HUDEP-2 (cell line): Measurements from ENCODE around the gene DUOX2.
"Not testable (repeated sequence)": the region's sequence is repeated elsewhere in the genome, so short reads cannot be mapped to it uniquely, and the experiment has no call there.

ENCODE experiments used
- DNase-seq, 76 experiments: peaks; one replicate each; lab custom pipeline; 2025; ENCODE audit not compliant: unreplicated experiment in 76 of 76; lab: John Stamatoyannopoulos, UW

Gene DUOX2

DNA sequence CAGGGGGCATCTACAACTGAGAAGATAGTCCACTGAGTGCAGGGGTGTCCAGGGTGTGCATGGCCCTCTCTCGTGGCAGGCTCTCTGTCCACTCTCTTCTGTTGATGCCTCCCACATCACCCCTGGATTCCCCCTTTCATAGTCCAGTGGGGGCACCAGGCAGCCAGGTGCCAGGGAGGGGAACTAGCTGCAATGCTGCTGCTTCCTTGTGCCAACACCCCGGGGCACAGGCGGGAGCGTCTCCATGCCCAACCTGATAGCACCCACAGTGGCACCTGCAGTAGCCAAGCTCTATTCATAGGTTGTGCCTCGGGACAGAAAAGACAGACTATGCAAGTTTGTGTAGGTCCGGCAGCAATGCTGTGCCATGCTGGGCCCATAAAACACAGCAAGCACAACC, 11.7 kb downstream of the DUOX2 start:
- no peak for DNase-seq

DNA sequence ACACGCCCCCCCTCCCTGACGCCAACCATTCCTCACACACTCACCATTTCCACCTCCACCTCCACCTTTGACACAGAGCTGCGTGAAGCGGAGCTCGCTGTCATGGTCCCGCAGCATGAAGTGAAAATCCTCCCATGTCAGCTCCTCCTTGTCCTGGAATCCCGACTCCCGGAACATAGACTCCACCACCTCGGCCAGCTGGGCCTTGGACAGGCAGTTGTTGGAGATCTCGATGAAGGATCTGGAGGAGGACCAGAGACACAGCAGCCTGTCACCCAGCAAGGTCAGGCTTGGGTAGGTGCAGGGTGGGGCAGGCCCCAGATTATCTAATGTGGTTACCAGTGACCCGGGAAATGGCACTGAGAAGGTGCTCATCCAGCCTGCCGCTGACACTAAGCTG, 12.2 kb downstream of the DUOX2 start:
- DNase-seq, result no peak

DNA sequence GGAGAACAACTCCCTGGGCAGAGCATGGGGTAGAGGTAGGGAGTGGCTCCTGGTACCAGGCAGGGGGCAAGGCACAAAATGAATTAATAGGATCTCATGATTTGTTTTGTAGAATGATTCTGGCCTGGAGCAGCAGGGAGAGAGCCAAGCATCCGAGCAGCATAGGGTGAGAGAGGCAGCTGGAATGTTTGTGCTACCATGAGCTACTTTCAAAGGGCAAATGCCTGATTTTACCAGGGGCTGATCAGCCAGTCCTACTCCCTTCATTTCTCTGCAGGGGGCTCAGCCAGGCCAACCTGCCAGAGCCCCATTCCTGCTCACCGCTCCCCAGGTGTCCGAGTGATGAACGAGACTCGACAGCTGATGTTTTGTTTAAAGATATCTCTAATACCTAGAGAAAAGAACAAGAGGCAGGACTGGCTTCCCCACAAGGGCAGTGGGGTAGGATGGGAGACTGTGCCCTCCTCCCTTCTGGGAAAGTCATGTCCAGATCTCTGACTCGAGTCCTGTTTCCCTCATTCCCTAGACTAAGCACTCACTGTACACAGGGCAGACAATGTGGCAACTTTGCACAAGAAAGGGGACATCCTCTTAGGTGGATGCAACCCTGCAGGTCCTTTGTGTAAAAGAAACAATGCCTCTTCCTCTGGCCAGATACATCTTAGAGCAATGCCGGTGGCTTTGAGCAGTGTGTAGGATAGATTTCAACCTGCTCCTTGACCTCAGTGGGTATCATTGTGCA, 12.9 kb downstream of the DUOX2 start:
- DNase-seq, result no peak

DNA sequence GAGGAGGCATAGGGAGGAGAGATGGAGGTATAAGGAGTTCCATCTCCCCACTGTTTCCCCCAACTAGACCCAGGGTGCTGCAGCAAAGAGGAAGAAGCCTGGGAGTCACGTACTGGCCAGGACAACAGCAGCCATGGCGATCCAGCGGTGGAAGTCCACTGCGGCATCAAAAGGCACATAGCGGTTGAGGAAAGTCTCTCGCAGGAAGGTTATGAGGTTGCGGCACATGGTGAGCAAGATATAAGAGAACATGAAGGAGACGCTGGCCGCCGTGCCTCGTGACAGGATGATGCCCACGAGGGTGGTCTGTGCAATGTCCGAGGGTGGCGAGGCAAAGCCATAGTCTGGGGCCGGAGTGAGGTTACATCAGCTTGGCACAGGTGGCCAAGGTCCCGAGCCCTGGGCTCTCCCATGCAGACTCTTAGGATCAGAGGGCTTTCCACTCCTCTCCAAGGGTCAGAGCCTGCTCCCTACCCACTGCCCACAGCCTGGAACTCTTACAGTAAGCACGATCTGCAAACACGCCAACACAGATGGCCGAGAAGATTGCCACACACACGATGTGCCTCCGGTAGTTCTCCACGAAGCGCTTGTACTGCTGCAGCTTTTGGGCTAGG, 14.3 kb downstream of the DUOX2 start:
- DNase-seq, result no peak

DNA sequence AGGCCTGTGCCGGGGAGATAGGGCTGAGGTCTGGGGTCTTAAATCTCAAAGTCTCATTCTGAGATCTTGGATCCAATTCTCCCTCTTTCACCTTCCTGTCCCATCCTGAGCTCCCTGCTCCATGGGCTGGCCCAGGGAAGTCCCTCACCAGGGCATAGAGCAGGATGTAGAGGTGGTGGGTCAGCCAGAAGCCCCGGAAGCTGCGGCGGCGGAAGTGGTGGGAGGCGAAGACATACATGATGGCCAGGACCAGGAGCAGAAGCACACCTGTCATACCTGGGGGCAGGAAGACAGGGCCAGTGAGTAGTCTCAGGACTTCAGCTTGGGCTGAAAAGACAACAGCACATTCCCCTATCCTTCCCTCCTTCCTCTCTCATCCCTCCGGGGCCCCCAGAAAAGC, 16.5 kb downstream of the DUOX2 start:
- no peak for DNase-seq

GRCh38 chr15:45095661-45096060, 18.3 kb downstream of the DUOX2 start:
- DNase-seq, result no peak

DNA sequence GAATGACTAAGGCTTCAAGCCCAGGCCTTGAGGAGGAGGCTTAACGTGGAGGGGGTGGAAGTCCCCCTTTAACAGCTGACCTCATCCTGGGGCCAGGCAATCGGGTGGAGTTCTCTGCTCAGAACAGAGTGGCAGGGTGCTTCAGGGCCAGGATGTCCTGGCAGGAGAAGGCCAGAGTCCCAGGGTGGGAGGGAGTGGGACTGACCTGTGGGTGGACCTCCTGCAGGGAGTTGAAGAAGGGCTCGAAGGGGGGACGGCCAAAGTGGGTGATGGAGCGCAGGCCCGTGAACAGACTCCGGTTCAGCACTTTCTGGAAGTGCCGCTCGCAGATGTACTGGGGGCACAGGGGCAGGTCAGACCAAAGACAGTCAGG, 19.6 kb downstream of the DUOX2 start:
- DNase-seq, result no peak

GRCh38 chr15:45093622-45094357, 20.2 kb downstream of the DUOX2 start:
- no peak for DNase-seq

DNA sequence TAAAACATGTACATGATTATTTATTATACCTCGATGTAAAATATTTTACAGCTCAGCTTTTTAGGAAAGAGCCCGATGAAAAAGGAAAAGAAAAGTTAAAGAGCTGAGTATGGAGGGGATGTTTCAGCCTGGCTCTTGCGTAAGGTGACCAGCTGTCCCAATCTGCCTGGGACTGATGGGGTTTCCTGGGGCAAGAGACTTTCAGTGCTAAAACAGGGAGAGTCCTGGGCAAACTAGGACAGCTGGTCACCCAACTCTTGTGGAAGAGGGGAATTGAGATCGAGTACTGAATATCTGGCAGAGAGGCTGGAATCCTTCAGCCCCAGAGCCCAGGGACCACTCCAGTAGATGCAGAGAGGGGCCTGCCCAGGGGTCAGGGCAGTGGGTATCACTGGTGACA, 21.0 kb downstream of the DUOX2 start:
- DNase-seq, result no peak

- no peak for DNase-seq
Observed at GRCh38 chr15:45091576-45091975, 22.4 kb downstream of the DUOX2 start.

GRCh38 chr15:45091161-45091560, 22.8 kb downstream of the DUOX2 start:
- DNase-seq, result no peak

GRCh38 chr15:45089712-45090373, 24.1 kb downstream of the DUOX2 start:
- DNase-seq, result peak in 1 of 76 experiments; percentile 3

GRCh38 chr15:45088801-45089711, 24.9 kb downstream of the DUOX2 start:
- DNase-seq, result no peak

DNA sequence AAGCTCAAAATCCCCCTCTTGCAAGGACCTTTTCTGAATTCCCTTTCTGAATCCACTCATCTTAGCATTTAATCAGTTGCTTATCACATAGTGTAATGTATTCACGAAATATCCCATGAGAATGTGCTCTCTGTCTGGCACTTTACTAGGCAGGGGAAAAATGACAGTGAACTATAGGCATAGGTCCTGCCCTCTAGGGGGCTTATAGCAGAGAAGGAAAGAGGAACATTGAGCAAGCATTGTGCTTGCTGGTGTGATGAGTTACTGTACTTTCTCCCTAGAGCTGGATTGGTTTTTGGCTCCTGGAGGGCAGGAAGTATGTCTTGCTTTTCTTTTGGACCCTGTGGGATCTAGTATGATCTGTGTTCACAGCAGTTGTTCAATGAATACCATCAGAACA, 26.5 kb downstream of the DUOX2 start:
- no peak for DNase-seq

DNA sequence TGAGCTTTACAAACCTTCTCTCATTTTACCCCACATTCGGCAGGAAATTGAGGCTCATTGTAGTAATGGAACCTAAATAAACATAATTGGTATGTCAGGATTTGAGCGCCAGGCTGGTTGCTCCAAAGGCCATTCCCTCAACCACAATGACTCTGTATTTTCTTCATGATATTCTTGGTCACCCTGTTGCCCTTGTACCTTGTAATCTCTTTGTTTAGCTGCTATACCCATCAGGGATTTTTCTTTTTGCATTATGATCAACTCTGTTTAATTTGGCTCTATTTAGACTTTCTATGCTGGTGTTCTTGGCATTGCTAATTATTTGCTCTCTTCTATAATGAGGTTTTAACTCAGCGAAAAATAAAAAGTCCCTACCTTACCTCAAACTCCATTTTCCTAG, 29.8 kb downstream of the DUOX2 start:
- no peak for DNase-seq

- DNase-seq, result no peak
Observed at GRCh38 chr15:45083223-45083622, 30.7 kb downstream of the DUOX2 start.

GRCh38 chr15:45082412-45082811, 31.6 kb downstream of the DUOX2 start:
- DNase-seq, result not testable (repeated sequence)

- not testable (repeated sequence) for DNase-seq
Observed at GRCh38 chr15:45080593-45080992, 33.4 kb downstream of the DUOX2 start.

DNA sequence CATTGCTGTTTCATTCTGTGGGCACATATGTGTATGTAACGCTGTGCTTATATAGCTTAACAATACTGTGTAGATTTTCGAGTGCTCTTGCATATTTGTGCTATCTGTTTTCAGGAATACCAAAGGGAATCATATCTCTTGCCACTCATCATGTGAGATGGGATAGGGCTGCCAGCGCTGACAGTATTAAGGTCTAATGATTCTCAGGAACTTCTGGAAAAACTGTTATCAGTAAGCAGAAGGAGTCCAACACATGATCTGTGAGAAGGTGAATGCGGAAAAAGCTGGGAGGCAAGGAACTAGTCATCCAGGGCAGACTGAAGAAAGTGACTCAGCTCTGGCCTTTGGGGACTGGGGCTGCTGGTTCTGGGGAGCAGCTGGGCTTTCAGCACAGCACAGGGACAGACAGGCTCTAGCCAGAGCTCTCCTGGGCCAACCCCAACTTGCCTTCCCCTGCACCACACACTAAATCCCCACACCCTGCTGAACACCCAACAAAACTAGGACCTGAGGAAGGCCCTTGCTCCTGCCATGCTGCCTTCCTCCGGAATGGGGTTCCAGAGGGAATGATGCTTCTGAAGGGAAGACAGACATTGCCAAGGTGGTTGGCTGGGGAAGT, 34.2 kb downstream of the DUOX2 start:
- DNase-seq, result not testable (repeated sequence)

GRCh38 chr15:45079201-45079600, 34.8 kb downstream of the DUOX2 start:
- DNase-seq, result not testable (repeated sequence)
